Tibial artery (tissue), 4 donors: Measurements from ENCODE around the gene SLC9A6.
"Not testable (repeated sequence)": the region's sequence is repeated elsewhere in the genome, so short reads cannot be mapped to it uniquely, and the experiment has no call there.

ENCODE experiments used
- DNase-seq, 2 donors: peaks; one replicate each; pipeline ENCODE4 v3.0.0-alpha.2; 2019
- H3K27ac ChIP-seq, 2 donors: fragments of 200-600 bp; sonication (generic) in 1 of 2; 1 replicate in 1 of 2; 2 replicates in 1 of 2; pipeline ENCODE4 v1.5.1; 2018 to 2019; ENCODE audit warnings: mild to moderate bottlenecking in 1 of 2
- H3K27me3 ChIP-seq, 2 donors: fragments of 200-600 bp; sonication (generic) in 1 of 2; one replicate each; pipeline versions ENCODE4 v1.5.1 to v1.6.0; 2016 to 2019
- H3K36me3 ChIP-seq, 3 donors: fragments of 200-600 bp; sonication (generic) in 2 of 3; one replicate each; pipeline ENCODE4 v1.5.1; 2016 to 2019; ENCODE audit warnings: mild to moderate bottlenecking in 2 of 3
- H3K4me1 ChIP-seq, 4 donors: fragments of 200-600 bp; sonication (generic) in 2 of 4; 1 replicate in 3 of 4; 2 replicates in 1 of 4; pipeline ENCODE4 v1.5.1; 2016 to 2019
- H3K4me3 ChIP-seq, 2 donors: fragments of 200-600 bp; sonication (generic) in 1 of 2; 1 replicate in 1 of 2; 2 replicates in 1 of 2; pipeline ENCODE4 v1.5.1; 2018 to 2019; ENCODE audit warnings: mild to moderate bottlenecking in 2 of 2
- H3K9me3 ChIP-seq, 3 donors: fragments of 200-600 bp; sonication (generic) in 1 of 3; one replicate each; pipeline ENCODE4 v1.5.1; 2016 to 2019
- intact Hi-C: fragments of 100-400 bp; cut with DNase I; formaldehyde crosslinking; loops from one replicate; pipeline ENCODE4 v1.15.0; 2023; ENCODE audit warnings: low total_unique reads
- TF ChIP-seq, protein P1 (sequence below), 2 experiments: fragments of 200-600 bp in 1 of 2; fragments of 450-650 bp in 1 of 2; IDR thresholded peaks; one replicate each; pipeline ENCODE4 v1.5.1; 2017 to 2019; ENCODE audit warnings: antibody characterized with exemption in 2 of 2, mild to moderate bottlenecking in 1 of 2, moderate library complexity in 1 of 2

SLC9A6 gene

DNA sequence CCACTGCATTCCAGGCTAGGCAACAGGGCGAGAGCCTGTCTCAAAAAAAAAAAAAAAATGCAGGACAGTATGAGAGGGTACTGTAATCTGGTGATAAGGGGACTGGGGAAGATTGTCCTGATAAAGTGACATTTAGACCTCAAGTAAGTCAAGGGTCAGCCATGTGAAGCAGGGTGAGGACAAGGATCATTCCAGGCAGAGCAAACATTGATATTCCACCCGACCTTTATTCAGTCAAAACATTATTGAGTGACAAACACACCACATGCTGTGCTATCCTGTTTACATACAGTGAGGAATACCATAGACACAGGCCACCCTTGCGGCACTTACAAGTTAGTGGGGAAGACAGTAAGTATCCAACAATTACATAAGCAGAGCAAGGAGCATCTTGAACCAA lies 64.4 kb downstream of the SLC9A6 start:
- Histone ChIP-seq H3K36me3 (no peaks in the 10 kb centered on the region), H3K4me1 (peaks cover 0 to 41% (median 6%) of the 10 kb centered on the region in 4 donors), H3K27me3 (no peaks in the 10 kb centered on the region), H3K4me3 (no peak overlapping the region), H3K9me3 (no peaks in the 10 kb centered on the region), H3K27ac (no peak overlapping the region)
- intact Hi-C loops, result no loop called here
- no peak for DNase-seq
- TF ChIP-seq, protein P1, sequence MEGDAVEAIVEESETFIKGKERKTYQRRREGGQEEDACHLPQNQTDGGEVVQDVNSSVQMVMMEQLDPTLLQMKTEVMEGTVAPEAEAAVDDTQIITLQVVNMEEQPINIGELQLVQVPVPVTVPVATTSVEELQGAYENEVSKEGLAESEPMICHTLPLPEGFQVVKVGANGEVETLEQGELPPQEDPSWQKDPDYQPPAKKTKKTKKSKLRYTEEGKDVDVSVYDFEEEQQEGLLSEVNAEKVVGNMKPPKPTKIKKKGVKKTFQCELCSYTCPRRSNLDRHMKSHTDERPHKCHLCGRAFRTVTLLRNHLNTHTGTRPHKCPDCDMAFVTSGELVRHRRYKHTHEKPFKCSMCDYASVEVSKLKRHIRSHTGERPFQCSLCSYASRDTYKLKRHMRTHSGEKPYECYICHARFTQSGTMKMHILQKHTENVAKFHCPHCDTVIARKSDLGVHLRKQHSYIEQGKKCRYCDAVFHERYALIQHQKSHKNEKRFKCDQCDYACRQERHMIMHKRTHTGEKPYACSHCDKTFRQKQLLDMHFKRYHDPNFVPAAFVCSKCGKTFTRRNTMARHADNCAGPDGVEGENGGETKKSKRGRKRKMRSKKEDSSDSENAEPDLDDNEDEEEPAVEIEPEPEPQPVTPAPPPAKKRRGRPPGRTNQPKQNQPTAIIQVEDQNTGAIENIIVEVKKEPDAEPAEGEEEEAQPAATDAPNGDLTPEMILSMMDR (IDR thresholded peaks at IDR 0.05), result no peak

DNA sequence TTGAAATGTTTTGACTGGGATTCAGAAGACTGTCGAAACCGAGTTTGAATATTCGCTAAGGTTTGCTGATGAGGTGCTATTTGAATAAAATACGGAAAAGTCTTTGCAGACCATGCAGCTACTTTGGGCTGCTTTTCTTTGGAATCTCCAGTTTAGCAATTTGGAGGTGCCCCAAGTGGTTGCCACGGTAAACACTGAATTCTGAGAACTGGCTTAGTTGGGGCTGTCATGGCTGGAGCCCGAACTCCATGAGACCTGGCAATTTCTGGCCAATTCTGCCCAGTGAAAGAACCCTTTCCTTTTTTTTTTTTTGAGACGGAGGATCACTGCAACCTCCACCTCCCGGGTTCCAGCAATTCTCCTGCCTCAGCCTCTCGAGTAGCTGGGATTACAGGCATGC lies 65.6 kb downstream of the SLC9A6 start:
- DNase-seq, H3K36me3 ChIP-seq, H3K27me3 ChIP-seq, intact Hi-C loops, H3K27ac ChIP-seq, H3K9me3 ChIP-seq, H3K4me3 ChIP-seq: not testable (repeated sequence)
- peaks cover 0 to 50% (median 6%) of the 10 kb centered on the region in 4 donors for H3K4me1 ChIP-seq

DNA sequence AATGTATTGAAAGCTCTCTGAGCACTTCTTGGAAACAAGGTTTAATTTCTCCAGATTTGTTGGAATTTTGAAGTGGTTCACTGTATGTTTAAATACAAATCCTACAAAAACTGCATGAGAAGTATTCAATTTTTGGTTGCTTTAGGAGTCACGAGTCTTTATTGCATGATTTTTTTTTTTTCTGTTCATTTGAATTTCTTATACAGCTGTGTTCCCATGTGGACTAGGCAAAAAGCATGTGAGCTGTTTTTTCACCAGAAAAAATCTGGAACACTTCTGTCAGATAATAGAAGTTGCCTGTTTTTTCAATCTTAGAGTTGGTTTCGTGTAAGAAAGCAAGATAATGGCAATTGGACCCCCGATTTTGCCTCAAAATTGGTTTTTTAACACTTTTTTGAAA lies 66.4 kb downstream of the SLC9A6 start:
- TF ChIP-seq, protein P1 (IDR thresholded peaks at IDR 0.05), result no peak
- Histone ChIP-seq H3K27me3 (no peaks in the 10 kb centered on the region), H3K36me3 (no peaks in the 10 kb centered on the region), H3K4me3 (no peak overlapping the region), H3K4me1 (peaks cover 0 to 53% (median 5%) of the 10 kb centered on the region in 4 donors), H3K27ac (no peak overlapping the region), H3K9me3 (no peaks in the 10 kb centered on the region)
- intact Hi-C loops, result no loop called here
- no peak for DNase-seq

DNA sequence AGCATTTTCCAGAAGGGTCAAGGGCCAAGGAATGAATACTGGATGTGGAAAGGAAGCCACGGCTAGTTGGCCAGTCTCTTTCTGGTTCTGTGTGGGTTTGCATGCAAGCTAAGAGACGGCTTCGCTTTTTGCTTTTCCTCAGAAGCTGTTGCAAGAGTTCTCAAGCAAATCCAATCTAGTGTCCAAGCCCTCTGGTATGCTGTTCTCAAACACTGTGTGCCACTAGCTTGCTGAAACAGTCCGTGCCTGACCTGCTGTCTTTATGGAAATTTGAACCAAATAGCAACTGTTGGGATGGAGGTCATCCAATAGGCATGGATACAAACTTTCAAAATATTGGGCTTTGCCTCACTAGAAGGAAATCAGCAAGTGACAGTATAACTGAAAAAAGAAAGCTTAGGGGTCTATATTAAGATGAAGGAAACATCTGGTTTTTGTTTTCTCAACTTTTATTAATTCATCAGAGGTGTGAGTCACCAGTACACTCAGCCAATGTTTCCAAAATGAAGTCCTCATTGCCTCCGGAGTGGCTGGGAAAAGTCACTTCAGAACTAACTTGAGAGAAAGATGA lies 70.5 kb downstream of the SLC9A6 start:
- H3K9me3 ChIP-seq, result no peaks in the 10 kb centered on the region
- peak overlapping the region; percentile 90 to 91 for H3K27ac ChIP-seq
- intact Hi-C loops, result no loop called here

DNA sequence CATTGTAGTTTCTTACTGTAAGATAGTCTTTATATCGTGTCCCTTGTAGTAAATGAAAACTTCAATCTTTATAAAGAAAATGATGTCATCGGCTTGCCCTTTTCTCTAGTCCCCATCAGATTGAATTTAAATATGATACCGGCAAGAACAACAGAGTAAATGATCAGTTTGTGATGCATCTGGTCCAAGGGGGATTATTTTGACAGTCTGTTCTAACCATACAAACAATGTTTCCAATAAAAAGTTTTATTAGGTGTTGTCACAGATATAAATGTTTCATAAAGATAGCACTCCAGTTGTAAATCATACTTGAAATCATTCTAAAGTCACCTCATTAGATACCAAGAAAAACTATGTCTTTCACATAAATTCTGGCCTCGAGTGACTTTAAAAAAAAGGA lies 72.3 kb downstream of the SLC9A6 start:
- Histone ChIP-seq H3K36me3 (no peaks in the 10 kb centered on the region), H3K9me3 (no peaks in the 10 kb centered on the region), H3K27ac (peak overlapping the region; percentile 90 to 91), H3K27me3 (no peaks in the 10 kb centered on the region), H3K4me3 (no peak overlapping the region), H3K4me1 (peaks cover 0 to 52% (median 0%) of the 10 kb centered on the region in 4 donors)
- TF ChIP-seq, protein P1 (IDR thresholded peaks at IDR 0.05), result no peak
- no peak for DNase-seq
- intact Hi-C loops, result no loop called here

More for the DNA sequence above, 70.5 kb downstream of the SLC9A6 start:
- TF ChIP-seq, protein P1 (IDR thresholded peaks at IDR 0.05), result no peak
- peaks cover 0 to 52% (median 0%) of the 10 kb centered on the region in 4 donors for H3K4me1 ChIP-seq
- peak; percentile 68 to 81 for DNase-seq
- no peak overlapping the region for H3K4me3 ChIP-seq
- H3K36me3 ChIP-seq, result no peaks in the 10 kb centered on the region
- no peaks in the 10 kb centered on the region for H3K27me3 ChIP-seq

DNA sequence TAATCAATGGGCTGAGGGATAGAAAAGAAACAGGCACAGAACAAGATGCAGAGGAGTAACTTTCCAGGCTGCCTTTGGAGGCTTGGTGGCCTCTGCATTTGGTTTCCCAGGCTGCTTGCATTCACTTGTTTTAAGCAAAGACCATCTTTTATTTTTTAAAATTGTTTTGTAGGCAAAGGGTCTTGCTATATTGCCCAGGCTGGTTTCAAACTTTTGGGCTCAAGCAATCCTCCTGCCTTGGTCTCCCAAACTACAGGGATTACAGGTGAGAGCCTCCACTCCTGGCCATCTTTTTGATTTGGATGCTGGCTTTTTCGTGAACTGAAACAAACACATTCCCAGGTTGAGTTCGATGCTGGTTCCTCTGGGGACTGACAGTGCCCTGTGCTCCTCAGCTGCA lies 74.1 kb downstream of the SLC9A6 start:
- Histone ChIP-seq H3K27me3 (no peaks in the 10 kb centered on the region), H3K4me3 (no peak overlapping the region), H3K4me1 (peaks cover 0 to 57% (median 6%) of the 10 kb centered on the region in 4 donors), H3K36me3 (no peaks in the 10 kb centered on the region), H3K9me3 (no peaks in the 10 kb centered on the region), H3K27ac (peak overlapping the region; percentile 90 to 91)
- TF ChIP-seq, protein P1 (IDR thresholded peaks at IDR 0.05), result no peak
- intact Hi-C loops, result no loop called here
- no peak for DNase-seq
